Stimulated activated CD8-positive, alpha-beta memory T cell treated with anti-CD3 and anti-CD28 coated beads, Interleukin-12 subunit alpha, Interleukin-12 subunit beta, amount 100 ng/mL, for 24 hours (primary cell): ENCODE measurements around the gene ADAP1.

ENCODE experiments used
- DNase-seq: peaks from one replicate; pipeline ENCODE4 v3.0.0-alpha.2; 2020; ENCODE audit errors: extremely low read depth

The ADAP1 gene

GRCh38 chr7:988426-988911, 34.0 kb upstream of the ADAP1 start:
- DNase-seq: no peak

- DNase-seq: no peak
Measured at GRCh38 chr7:987909-988308, 33.4 kb upstream of the ADAP1 start.

- DNase-seq: no peak
Measured at GRCh38 chr7:986766-987751, 32.6 kb upstream of the ADAP1 start.

GRCh38 chr7:985915-986741, 31.6 kb upstream of the ADAP1 start:
- DNase-seq: no peak

GRCh38 chr7:985127-985416, 30.6 kb upstream of the ADAP1 start:
- DNase-seq: no peak

GRCh38 chr7:984361-985126, 30.1 kb upstream of the ADAP1 start:
- no peak for DNase-seq

GRCh38 chr7:983616-984071, 29.2 kb upstream of the ADAP1 start:
- DNase-seq: no peak

GRCh38 chr7:983004-983615, 28.6 kb upstream of the ADAP1 start, which contains the start of gene CYP2W1:
TSS of gene CYP2W1 (plus strand) at chr7:983181. CDS start at chr7:983212, 31 bp downstream.
- DNase-seq: no peak

- no peak for DNase-seq
Measured at GRCh38 chr7:982511-983003, 28.1 kb upstream of the ADAP1 start.

- no peak for DNase-seq
Measured at GRCh38 chr7:981793-982510, 27.5 kb upstream of the ADAP1 start.

GRCh38 chr7:979886-980571, 25.5 kb upstream of the ADAP1 start:
- DNase-seq: no peak

GRCh38 chr7:979151-979550, 24.7 kb upstream of the ADAP1 start:
- no peak for DNase-seq

- DNase-seq: no peak
Measured at GRCh38 chr7:978416-979091, 24.1 kb upstream of the ADAP1 start.

GRCh38 chr7:978049-978346, 23.5 kb upstream of the ADAP1 start:
- no peak for DNase-seq

- DNase-seq: no peak
Measured at GRCh38 chr7:977326-978048, 23.0 kb upstream of the ADAP1 start.

- no peak for DNase-seq
Measured at GRCh38 chr7:976901-977325, 22.4 kb upstream of the ADAP1 start.

- DNase-seq: no peak
Measured at GRCh38 chr7:975702-976473, 21.4 kb upstream of the ADAP1 start.
